Measurements from ENCODE around the gene NLRC5. TPM values are rescaled to one million over a fixed set of nuclear protein-coding genes. Genes with fewer than 3 reads are reported as not detected.

The NLRC5 gene
- total RNA-seq, 4 donors from 2014 or later: 32.4 to 57.9 (median 37.1) TPM

GRCh38 chr16:57041182-57042156 lies 52.1 kb downstream of the NLRC5 start:
- Histone ChIP-seq H3K27me3 (no peaks in the 10 kb centered on the region), H3K9me3 (no peaks in the 10 kb centered on the region), H3K4me3 (no peak overlapping the region), H3K4me1 (peaks cover 0 to 28% (median 6%) of the 10 kb centered on the region in 4 donors), H3K27ac (peak overlapping the region in 1 of 4 donors; percentile 64), H3K36me3 (peaks cover 0 to 53% (median 9%) of the 10 kb centered on the region in 3 donors)
- WGBS, 2 donors: 77 to 83% methylated on average over 12 of the region's 12 CpGs
- no peak for DNase-seq (ENCODE audit: low spot score in 2 of 2)
- TF ChIP-seq EP300 (IDR thresholded peaks at IDR 0.05): no peak
- TF ChIP-seq CTCF (IDR thresholded peaks at IDR 0.05): no peak
- no peak for TF ChIP-seq POLR2A (IDR thresholded peaks at IDR 0.05)

- WGBS, 2 donors: 71 to 76% methylated on average over 14 of the region's 14 CpGs
- DNase-seq (ENCODE audit: low spot score in 2 of 2): no peak
- peaks cover 0 to 28% (median 6%) of the 10 kb centered on the region in 4 donors for H3K4me1 ChIP-seq
- no peaks in the 10 kb centered on the region for H3K9me3 ChIP-seq
- no peak overlapping the region for H3K4me3 ChIP-seq
- no peaks in the 10 kb centered on the region for H3K27me3 ChIP-seq
- no peak for TF ChIP-seq EP300 (IDR thresholded peaks at IDR 0.05)
- TF ChIP-seq POLR2A (IDR thresholded peaks at IDR 0.05): no peak
- TF ChIP-seq CTCF (IDR thresholded peaks at IDR 0.05): no peak
- peak overlapping the region in 1 of 4 donors; percentile 43 for H3K27ac ChIP-seq
- peaks cover 0 to 52% (median 9%) of the 10 kb centered on the region in 3 donors for H3K36me3 ChIP-seq
Measured at GRCh38 chr16:57042157-57043111, 53.1 kb downstream of the NLRC5 start.

- H3K9me3 ChIP-seq: no peaks in the 10 kb centered on the region
- H3K36me3 ChIP-seq: peaks cover 0 to 60% (median 9%) of the 10 kb centered on the region in 3 donors
- no peak for TF ChIP-seq EP300 (IDR thresholded peaks at IDR 0.05)
- TF ChIP-seq CTCF (IDR thresholded peaks at IDR 0.05): no peak
- no peak for TF ChIP-seq POLR2A (IDR thresholded peaks at IDR 0.05)
- no peak for DNase-seq (ENCODE audit: low spot score in 2 of 2)
- no peaks in the 10 kb centered on the region for H3K27me3 ChIP-seq
- peaks cover 0 to 22% (median 6%) of the 10 kb centered on the region in 4 donors for H3K4me1 ChIP-seq
- WGBS, 2 donors: 82 to 90% methylated on average over 9 of the region's 9 CpGs
- no peak overlapping the region for H3K27ac ChIP-seq
- H3K4me3 ChIP-seq: no peak overlapping the region
Measured at GRCh38 chr16:57043248-57043647, 53.9 kb downstream of the NLRC5 start.

GRCh38 chr16:57044931-57045693 lies 55.8 kb downstream of the NLRC5 start:
- peaks cover 0 to 59% (median 9%) of the 10 kb centered on the region in 3 donors for H3K36me3 ChIP-seq
- H3K4me1 ChIP-seq: peaks cover 0 to 14% (median 6%) of the 10 kb centered on the region in 4 donors
- H3K4me3 ChIP-seq: peak overlapping the region in 1 of 4 donors; percentile 2
- WGBS, 2 donors: 72 to 74% methylated on average over 12 of the region's 12 CpGs
- TF ChIP-seq CTCF (IDR thresholded peaks at IDR 0.05) (no peak), POLR2A (IDR thresholded peaks at IDR 0.05) (no peak), EP300 (IDR thresholded peaks at IDR 0.05) (no peak)
- H3K27ac ChIP-seq: peak overlapping the region in 2 of 4 donors; percentile 51 to 62
- no peak for DNase-seq (ENCODE audit: low spot score in 2 of 2)
- no peaks in the 10 kb centered on the region for H3K27me3 ChIP-seq
- no peaks in the 10 kb centered on the region for H3K9me3 ChIP-seq

Data from tibial nerve (tissue), 4 donors.